GM06990 (cell line): ENCODE measurements around the gene GNA14.

Experiments
- DNase-seq: peaks from one replicate; pipeline ENCODE4 v3.0.0-alpha.2; 2011; ENCODE audit not compliant: insufficient read length; ENCODE audit errors: extremely low read depth
- H3K27me3 ChIP-seq: replicated peaks from 2 replicates; pipeline ENCODE4 v1.6.0; 2011; ENCODE audit warnings: low read length; ENCODE audit not compliant: control insufficient read depth, insufficient read depth
- H3K36me3 ChIP-seq: 2 replicates; pipeline ENCODE4 v1.5.1; 2011; ENCODE audit warnings: low read length; ENCODE audit not compliant: control insufficient read depth, insufficient read depth
- H3K4me3 ChIP-seq: replicated peaks from 2 replicates; pipeline ENCODE4 v1.5.1; 2011; ENCODE audit warnings: low read depth, mild to moderate bottlenecking, control low read depth, low read length
- CTCF ChIP-seq: IDR thresholded peaks from 2 replicates; pipeline ENCODE4 v1.5.1; 2011; ENCODE audit warnings: low read length, control low read depth, mild to moderate bottlenecking, inconsistent platforms; ENCODE audit not compliant: insufficient read depth, poor library complexity, severe bottlenecking

The GNA14 gene

DNA sequence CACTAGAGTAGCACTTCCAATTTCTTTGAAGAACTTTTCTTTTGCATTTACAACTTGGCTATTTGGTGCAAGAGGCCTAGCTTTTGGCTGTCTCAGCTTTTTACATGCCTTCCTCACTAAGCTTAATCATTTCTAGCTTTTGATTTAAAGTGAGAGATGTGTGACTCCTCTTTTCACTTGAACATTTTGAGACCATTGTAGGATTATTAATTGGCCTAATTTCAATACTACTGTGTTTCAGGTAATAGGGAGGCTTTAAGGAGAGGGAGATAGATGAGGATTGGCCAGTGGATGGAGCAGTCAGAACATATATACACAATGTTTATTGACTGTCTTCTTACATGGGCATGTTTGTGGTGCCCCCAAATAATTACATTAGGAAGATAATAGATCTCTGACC, 161.7 kb downstream of the GNA14 start:
- no peak for TF ChIP-seq CTCF
- Histone ChIP-seq H3K36me3 (no peaks in the 10 kb centered on the region), H3K27me3 (no peaks in the 10 kb centered on the region), H3K4me3 (no peak overlapping the region)
- no peak for DNase-seq

DNA sequence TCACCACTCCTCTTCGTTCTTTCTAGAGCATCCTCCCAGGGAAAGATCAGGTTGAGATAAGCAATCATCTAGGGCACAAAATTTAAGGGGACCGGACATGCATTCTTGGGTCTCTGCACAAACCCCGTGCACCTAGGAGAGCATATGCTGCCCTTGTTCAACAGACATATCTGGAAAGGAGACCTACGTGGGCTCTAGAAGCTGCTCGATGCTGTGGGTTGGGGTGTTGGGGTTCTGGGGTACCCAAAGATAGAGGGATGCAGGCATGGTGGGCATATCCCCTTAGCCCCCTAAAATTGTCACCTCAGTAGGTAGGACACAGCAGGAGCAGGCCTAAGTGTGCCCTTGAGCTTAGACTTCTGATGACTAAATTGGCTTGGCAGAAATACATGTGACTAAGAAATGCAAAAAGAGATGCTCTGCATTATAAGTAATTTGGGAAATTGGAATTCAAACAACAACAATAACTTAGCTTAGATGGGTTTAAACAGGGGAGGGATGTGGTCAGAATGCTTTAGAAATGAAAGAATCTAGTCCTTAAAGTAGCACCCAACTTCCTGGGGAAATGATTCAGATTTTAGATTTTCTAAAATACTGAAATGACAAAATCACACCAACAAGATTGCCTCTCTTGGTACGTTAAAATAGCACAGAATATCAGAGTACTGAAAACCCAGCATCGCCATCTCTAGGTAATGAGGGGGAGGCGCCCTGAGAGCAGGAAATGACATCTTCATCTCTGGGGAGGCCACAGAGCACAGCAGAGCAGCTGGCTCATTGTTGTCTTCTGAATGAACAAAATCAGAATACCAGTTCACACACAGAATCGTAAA, 172.3 kb downstream of the GNA14 start:
- no peaks in the 10 kb centered on the region for H3K36me3 ChIP-seq
- H3K4me3 ChIP-seq, result no peak overlapping the region
- DNase-seq, result peak; percentile 30
- H3K27me3 ChIP-seq, result no peaks in the 10 kb centered on the region
- TF ChIP-seq CTCF, result no peak

- TF ChIP-seq CTCF, result no peak
- Histone ChIP-seq H3K4me3 (no peak overlapping the region), H3K36me3 (no peaks in the 10 kb centered on the region), H3K27me3 (no peaks in the 10 kb centered on the region)
- DNase-seq, result no peak
These were observed 173.2 kb downstream of the GNA14 start for GRCh38 chr9:77474936-77475335.

GRCh38 chr9:77472646-77473045, 175.5 kb downstream of the GNA14 start:
- no peak for DNase-seq
- Histone ChIP-seq H3K36me3 (no peaks in the 10 kb centered on the region), H3K4me3 (no peak overlapping the region), H3K27me3 (no peaks in the 10 kb centered on the region)
- no peak for TF ChIP-seq CTCF

DNA sequence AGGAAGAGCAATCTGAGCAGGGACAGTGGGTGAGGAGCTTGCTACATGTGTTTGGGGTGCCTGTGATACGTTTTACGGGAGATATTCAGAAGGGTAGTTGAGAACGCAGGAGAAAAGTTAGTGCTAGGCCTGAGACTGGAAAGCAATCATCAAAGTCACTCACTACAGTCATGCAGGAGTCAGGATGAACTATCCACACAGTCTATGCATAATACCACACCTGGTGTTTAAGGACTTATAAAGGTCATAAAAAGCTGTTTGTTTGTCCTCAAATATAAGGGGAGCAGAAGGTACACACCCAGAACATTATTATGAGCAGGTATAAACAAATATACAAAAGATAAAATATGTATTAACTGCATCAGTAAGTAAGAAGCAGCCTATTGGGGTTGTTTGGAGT, 176.6 kb downstream of the GNA14 start:
- no peak for TF ChIP-seq CTCF
- Histone ChIP-seq H3K4me3 (no peak overlapping the region), H3K27me3 (no peaks in the 10 kb centered on the region), H3K36me3 (no peaks in the 10 kb centered on the region)
- no peak for DNase-seq
